Sigmoid colon (tissue), 4 donors: ENCODE data around the gene PPP2R5B.

Source experiments
- EP300 ChIP-seq, 4 donors: sonication (generic); formaldehyde crosslinking; IDR thresholded peaks; one replicate each; pipeline ENCODE4 v1.6.1; 2017; ENCODE audit warnings: antibody characterized with exemption in 4 of 4
- TF ChIP-seq, protein P1 (sequence below), 4 experiments: fragments of 450-650 bp in 3 of 4; fragments of 200-600 bp in 1 of 4; IDR thresholded peaks; one replicate each; pipeline ENCODE4 v1.5.1; 2016 to 2019; ENCODE audit warnings: antibody characterized with exemption in 4 of 4, mild to moderate bottlenecking in 3 of 4, moderate library complexity in 2 of 4

- TF ChIP-seq, protein P1, sequence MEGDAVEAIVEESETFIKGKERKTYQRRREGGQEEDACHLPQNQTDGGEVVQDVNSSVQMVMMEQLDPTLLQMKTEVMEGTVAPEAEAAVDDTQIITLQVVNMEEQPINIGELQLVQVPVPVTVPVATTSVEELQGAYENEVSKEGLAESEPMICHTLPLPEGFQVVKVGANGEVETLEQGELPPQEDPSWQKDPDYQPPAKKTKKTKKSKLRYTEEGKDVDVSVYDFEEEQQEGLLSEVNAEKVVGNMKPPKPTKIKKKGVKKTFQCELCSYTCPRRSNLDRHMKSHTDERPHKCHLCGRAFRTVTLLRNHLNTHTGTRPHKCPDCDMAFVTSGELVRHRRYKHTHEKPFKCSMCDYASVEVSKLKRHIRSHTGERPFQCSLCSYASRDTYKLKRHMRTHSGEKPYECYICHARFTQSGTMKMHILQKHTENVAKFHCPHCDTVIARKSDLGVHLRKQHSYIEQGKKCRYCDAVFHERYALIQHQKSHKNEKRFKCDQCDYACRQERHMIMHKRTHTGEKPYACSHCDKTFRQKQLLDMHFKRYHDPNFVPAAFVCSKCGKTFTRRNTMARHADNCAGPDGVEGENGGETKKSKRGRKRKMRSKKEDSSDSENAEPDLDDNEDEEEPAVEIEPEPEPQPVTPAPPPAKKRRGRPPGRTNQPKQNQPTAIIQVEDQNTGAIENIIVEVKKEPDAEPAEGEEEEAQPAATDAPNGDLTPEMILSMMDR (IDR thresholded peaks at IDR 0.05) = no peak
- no peak for TF ChIP-seq EP300 (IDR thresholded peaks at IDR 0.05)
Measured at GRCh38 chr11:64888729-64889511, 35.6 kb upstream of the PPP2R5B start.
